HG03354 (cell line): ENCODE measurements around the gene RPP38.

Source experiments
- ATAC-seq: cut with Tn5 transposase; IDR thresholded peaks from one replicate; pipeline ENCODE4 v1.9.1; 2021; ENCODE audit warnings: mild to moderate bottlenecking; ENCODE audit not compliant: unreplicated experiment, poor library complexity, severe bottlenecking

RPP38 gene

GRCh38 chr10:15097011-15097812 lies at the start of gene RPP38:
Gene RPP38, plus strand, starts transcription at chr10:15097355. Its CDS starts 5,960 bp downstream, at chr10:15103315.
- peak; percentile 87 for ATAC-seq

- ATAC-seq: no peak
Observed at GRCh38 chr10:15049533-15049932, 47.6 kb upstream of the RPP38 start.

- no peak for ATAC-seq
Observed at GRCh38 chr10:15052121-15052520, 45.0 kb upstream of the RPP38 start.

- no peak for ATAC-seq
Observed at GRCh38 chr10:15053061-15053460, 44.1 kb upstream of the RPP38 start.

- no peak for ATAC-seq
Observed at GRCh38 chr10:15058689-15059088, 38.5 kb upstream of the RPP38 start.

- no peak for ATAC-seq
Observed at GRCh38 chr10:15059914-15060313, 37.2 kb upstream of the RPP38 start.

GRCh38 chr10:15060638-15061037 lies 36.5 kb upstream of the RPP38 start:
- ATAC-seq: no peak

- ATAC-seq: peak; percentile 72
Observed at GRCh38 chr10:15067154-15067553, 30.0 kb upstream of the RPP38 start.

GRCh38 chr10:15068802-15069201 lies 28.4 kb upstream of the RPP38 start:
- no peak for ATAC-seq

- no peak for ATAC-seq
Observed at GRCh38 chr10:15069230-15069629, 27.9 kb upstream of the RPP38 start.

- no peak for ATAC-seq
Observed at GRCh38 chr10:15072358-15072757, 24.8 kb upstream of the RPP38 start.

- no peak for ATAC-seq
Observed at GRCh38 chr10:15075421-15075820, 21.7 kb upstream of the RPP38 start.

- ATAC-seq: no peak
Observed at GRCh38 chr10:15083674-15084501, 13.3 kb upstream of the RPP38 start.

GRCh38 chr10:15084502-15084922 lies 12.6 kb upstream of the RPP38 start:
- no peak for ATAC-seq

GRCh38 chr10:15088428-15089261 lies 8.5 kb upstream of the RPP38 start, which contains the start of gene ACBD7:
Gene ACBD7, minus strand, starts transcription at chr10:15088776. Its CDS starts 48 bp downstream, at chr10:15088728.
- ATAC-seq: peak; percentile 100

GRCh38 chr10:15091418-15091817 lies 5.7 kb upstream of the RPP38 start:
- ATAC-seq: no peak

- ATAC-seq: no peak
Observed at GRCh38 chr10:15092855-15093408, 4.2 kb upstream of the RPP38 start.

GRCh38 chr10:15096661-15097010 lies 519 bp upstream of the RPP38 start:
- ATAC-seq: peak; percentile 18

GRCh38 chr10:15099886-15100285 lies 2.7 kb downstream of the RPP38 start:
- ATAC-seq: no peak

GRCh38 chr10:15103513-15103912 lies 6.4 kb downstream of the RPP38 start:
- ATAC-seq: no peak
